Lower lobe of right lung (tissue), 2 donors: ENCODE results near the gene HDDC2. TPM values are rescaled to one million over a fixed set of nuclear protein-coding genes. Genes with fewer than 3 reads are reported as not detected.

ENCODE experiments used
- ATAC-seq, 2 donors: fragments of 200-7000 bp; cut with Tn5 transposase; one replicate each; pipeline ENCODE4 v1.9.1; 2020 to 2022; ENCODE audit warnings: mild to moderate bottlenecking in 2 of 2, moderate library complexity in 2 of 2
- DNase-seq: peaks from one replicate; pipeline ENCODE4 v3.0.0-alpha.2; 2020
- H3K27ac ChIP-seq: fragments of 200-600 bp; one replicate; pipeline ENCODE4 v1.8.0; 2022
- H3K27me3 ChIP-seq: fragments of 200-600 bp; one replicate; pipeline ENCODE4 v1.8.0; 2022; ENCODE audit warnings: low read depth
- H3K36me3 ChIP-seq: fragments of 200-600 bp; one replicate; pipeline ENCODE4 v1.8.0; 2022; ENCODE audit warnings: mild to moderate bottlenecking
- H3K4me1 ChIP-seq: fragments of 200-600 bp; one replicate; pipeline ENCODE4 v1.8.0; 2022
- H3K4me3 ChIP-seq: fragments of 200-600 bp; one replicate; pipeline ENCODE4 v1.8.0; 2022; ENCODE audit warnings: mild to moderate bottlenecking
- H3K9me3 ChIP-seq: fragments of 200-600 bp; one replicate; pipeline ENCODE4 v1.8.0; 2022
- intact Hi-C: fragments of 100-400 bp; cut with DNase I; formaldehyde crosslinking; loops from one replicate; pipeline ENCODE4 v1.11.0; 2022
- total RNA-seq: library from RNA; stranded (reverse); fragmentation: NEBNext Ultra II Directional; extraction: Animal tissue kit (Norgen Biotek cat#: 25700); gene quantifications from one replicate; pipeline ENCODE4 v1.2.1, GENCODE V29; 2021
- TF ChIP-seq, protein P1 (sequence below): fragments of 200-600 bp; IDR thresholded peaks from one replicate; pipeline ENCODE4 v1.8.0; 2022; ENCODE audit warnings: antibody characterized with exemption, mild to moderate bottlenecking
- donor health status: DM: no; HTN: yes; CAD: no; lungs with severe emphysema.

Gene HDDC2
- total RNA-seq, 1 donor from 2014 or later: 55.4 TPM

DNA sequence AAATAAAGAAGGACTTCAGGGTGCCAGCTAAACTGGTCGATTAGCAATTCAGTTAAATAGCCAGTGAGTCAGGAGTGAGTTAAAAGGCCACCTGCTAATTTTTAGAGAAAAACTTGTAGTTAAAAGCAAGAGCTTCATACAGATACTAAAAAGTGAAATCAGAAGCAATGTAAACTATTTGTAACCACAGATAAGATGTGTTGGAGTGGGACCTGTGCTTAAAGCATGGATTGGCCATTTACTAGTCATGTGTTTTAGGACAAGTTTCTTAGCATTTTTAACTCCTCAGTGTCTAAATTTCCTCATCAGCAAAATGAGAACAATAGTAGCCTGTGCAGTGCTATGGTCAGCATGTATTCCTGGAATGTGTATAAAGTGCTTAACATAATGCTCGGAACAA lies 23.8 kb upstream of the HDDC2 start:
- Histone ChIP-seq H3K9me3 (no peaks in the 10 kb centered on the region), H3K27me3 (peaks cover 10% of the 10 kb centered on the region), H3K36me3 (no peaks in the 10 kb centered on the region), H3K4me3 (no peak overlapping the region), H3K27ac (no peak overlapping the region), H3K4me1 (no peaks in the 10 kb centered on the region)
- DNase-seq: no peak
- ATAC-seq: no peak
- TF ChIP-seq, protein P1, sequence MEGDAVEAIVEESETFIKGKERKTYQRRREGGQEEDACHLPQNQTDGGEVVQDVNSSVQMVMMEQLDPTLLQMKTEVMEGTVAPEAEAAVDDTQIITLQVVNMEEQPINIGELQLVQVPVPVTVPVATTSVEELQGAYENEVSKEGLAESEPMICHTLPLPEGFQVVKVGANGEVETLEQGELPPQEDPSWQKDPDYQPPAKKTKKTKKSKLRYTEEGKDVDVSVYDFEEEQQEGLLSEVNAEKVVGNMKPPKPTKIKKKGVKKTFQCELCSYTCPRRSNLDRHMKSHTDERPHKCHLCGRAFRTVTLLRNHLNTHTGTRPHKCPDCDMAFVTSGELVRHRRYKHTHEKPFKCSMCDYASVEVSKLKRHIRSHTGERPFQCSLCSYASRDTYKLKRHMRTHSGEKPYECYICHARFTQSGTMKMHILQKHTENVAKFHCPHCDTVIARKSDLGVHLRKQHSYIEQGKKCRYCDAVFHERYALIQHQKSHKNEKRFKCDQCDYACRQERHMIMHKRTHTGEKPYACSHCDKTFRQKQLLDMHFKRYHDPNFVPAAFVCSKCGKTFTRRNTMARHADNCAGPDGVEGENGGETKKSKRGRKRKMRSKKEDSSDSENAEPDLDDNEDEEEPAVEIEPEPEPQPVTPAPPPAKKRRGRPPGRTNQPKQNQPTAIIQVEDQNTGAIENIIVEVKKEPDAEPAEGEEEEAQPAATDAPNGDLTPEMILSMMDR: no peak
- intact Hi-C loops: no loop called here

GRCh38 chr6:125323376-125323775 lies 21.6 kb upstream of the HDDC2 start:
- Histone ChIP-seq H3K27me3 (peaks cover 10% of the 10 kb centered on the region), H3K4me1 (no peaks in the 10 kb centered on the region), H3K27ac (no peak overlapping the region), H3K9me3 (no peaks in the 10 kb centered on the region), H3K36me3 (no peaks in the 10 kb centered on the region), H3K4me3 (no peak overlapping the region)
- TF ChIP-seq, protein P1: no peak
- intact Hi-C loops: no loop called here
- no peak for DNase-seq
- ATAC-seq: no peak

DNA sequence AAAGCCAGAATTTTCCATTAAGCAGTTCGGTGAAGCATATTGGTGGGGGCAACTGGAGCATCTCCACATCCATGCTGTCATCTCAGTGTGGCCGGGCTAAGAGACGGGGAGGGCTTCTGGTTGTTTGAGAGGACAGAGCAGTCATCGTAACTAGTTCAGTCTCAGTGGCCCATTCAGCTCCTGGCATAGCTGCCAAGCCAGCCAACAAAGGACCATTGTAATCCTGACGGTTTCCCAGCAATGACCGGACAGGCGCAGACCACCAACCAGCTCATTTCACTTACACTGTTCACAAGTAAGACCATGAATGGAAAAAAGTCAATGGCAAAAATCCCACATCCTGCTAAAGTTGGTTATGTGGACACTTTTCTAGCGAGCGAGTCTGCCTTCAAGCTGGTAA lies 14.9 kb upstream of the HDDC2 start:
- Histone ChIP-seq H3K4me1 (no peaks in the 10 kb centered on the region), H3K27ac (no peak overlapping the region), H3K9me3 (no peaks in the 10 kb centered on the region), H3K27me3 (no peaks in the 10 kb centered on the region), H3K4me3 (no peak overlapping the region), H3K36me3 (no peaks in the 10 kb centered on the region)
- TF ChIP-seq, protein P1: no peak
- DNase-seq: no peak
- intact Hi-C loops: no loop called here
- ATAC-seq: no peak

DNA sequence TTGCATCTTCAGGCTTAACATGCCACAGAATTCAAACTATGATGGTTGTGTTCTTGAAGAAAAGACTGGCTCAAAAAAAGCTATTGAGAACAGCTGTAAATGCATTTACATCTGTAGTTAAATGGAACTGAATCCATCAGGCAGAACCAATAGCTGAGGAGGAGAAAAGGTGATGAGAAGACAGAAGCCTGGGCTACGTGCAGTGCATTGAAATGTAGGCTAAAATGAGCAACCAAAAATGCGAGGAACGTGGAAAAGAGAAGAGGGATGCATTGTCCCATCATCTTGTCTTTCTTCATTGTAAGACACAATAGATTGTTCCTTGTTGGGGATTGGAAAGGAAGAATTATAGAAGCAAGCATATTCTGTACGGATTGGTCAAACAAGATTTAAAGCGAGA lies 13.8 kb upstream of the HDDC2 start:
- H3K9me3 ChIP-seq: no peaks in the 10 kb centered on the region
- TF ChIP-seq, protein P1: no peak
- intact Hi-C loops: no loop called here
- H3K36me3 ChIP-seq: no peaks in the 10 kb centered on the region
- no peak for DNase-seq
- H3K4me3 ChIP-seq: no peak overlapping the region
- H3K27ac ChIP-seq: no peak overlapping the region
- no peak for ATAC-seq
- H3K27me3 ChIP-seq: no peaks in the 10 kb centered on the region
- H3K4me1 ChIP-seq: no peaks in the 10 kb centered on the region

GRCh38 chr6:125314009-125314581 lies 12.3 kb upstream of the HDDC2 start:
- Histone ChIP-seq H3K27ac (no peak overlapping the region), H3K4me1 (no peaks in the 10 kb centered on the region), H3K36me3 (no peaks in the 10 kb centered on the region), H3K9me3 (no peaks in the 10 kb centered on the region), H3K27me3 (no peaks in the 10 kb centered on the region), H3K4me3 (no peak overlapping the region)
- peak; percentile 85 to 90 for ATAC-seq
- no peak for DNase-seq
- TF ChIP-seq, protein P1: peak; percentile 79
- intact Hi-C loops: loop anchor here (5.0 kb wide), 1 partner anchor 438 kb away; no protein-coding TSS in a partner anchor
